ENCODE data around the gene EID2B.

EID2B gene

GRCh38 chr19:39557811-39558623 is 25.4 kb upstream of the EID2B start:
- peak overlapping the region; percentile 12 for H3K4me3 ChIP-seq (ENCODE audit: low read depth, low read length)
- no peak for TF ChIP-seq CTCF (IDR thresholded peaks at IDR 0.05; ENCODE audit: control insufficient read depth, extremely low read depth, insufficient read depth)
- peak; percentile 48 for DNase-seq (ENCODE audit: low read depth)

- TF ChIP-seq CTCF (IDR thresholded peaks at IDR 0.05; ENCODE audit: control insufficient read depth, extremely low read depth, insufficient read depth), result no peak
- H3K4me3 ChIP-seq (ENCODE audit: low read depth, low read length), result no peak overlapping the region
- no peak for DNase-seq (ENCODE audit: low read depth)
These were observed 23.2 kb upstream of the EID2B start for GRCh38 chr19:39555883-39556282.

DNA sequence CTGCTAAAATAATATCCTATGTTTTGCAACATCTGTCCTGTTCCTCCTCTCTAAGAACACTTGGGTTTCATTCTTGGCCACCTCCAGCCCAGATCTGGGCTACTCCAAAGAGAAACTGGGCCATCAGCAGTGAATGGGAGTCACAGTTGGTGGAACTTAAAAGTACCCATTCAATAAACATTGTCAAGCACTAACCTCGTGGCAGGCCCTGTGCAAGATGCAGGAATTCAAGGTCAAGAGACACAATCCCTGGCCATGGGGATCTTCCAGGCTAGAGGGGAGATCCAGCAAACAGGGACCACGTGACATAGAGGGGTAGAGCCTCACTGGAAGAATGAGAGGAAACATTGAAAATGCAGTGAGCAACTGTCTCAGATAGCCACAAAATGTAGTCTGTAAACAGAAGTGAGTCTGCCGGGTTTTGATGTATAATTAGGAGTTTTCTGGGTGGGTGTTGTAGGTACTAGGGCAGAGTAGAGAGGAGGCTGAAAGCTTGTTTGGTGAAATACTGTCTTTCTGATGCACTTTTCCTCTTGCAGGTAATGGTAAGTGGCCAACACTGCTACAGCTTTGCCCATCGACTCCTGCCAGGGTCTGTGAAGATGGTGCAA is 22.2 kb upstream of the EID2B start:
- DNase-seq (ENCODE audit: low read depth), result no peak
- no peak for TF ChIP-seq CTCF (IDR thresholded peaks at IDR 0.05; ENCODE audit: control insufficient read depth, extremely low read depth, insufficient read depth)
- H3K4me3 ChIP-seq (ENCODE audit: low read depth, low read length), result no peak overlapping the region

DNA sequence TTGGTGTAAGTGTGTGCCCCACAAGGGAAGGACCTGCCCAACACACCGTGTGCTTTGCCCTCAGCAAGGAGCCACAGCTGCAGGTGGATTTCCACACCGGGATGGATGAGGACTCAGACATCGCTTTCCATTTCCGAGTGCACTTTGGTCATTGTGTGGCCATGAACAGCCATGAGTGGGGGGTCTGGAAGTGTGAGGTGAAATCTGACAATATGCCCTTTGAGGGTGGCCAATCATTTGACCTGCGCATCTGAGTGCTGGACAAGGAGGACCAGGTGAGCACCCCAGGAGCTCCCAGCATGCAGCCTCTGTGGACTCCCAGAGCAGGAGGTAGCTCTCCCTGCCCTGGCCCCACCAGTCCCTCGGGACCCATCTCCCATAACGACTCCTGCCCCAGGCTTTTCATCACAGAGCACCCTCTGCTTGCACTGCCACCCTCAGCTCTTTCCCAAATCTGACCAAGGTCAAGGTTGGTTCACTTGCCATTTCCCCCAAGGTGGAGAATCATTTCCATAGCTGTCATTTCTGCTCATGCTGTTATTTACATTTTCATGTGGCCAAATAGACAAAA is 20.5 kb upstream of the EID2B start:
- no peak overlapping the region for H3K4me3 ChIP-seq (ENCODE audit: low read depth, low read length)
- TF ChIP-seq CTCF (IDR thresholded peaks at IDR 0.05; ENCODE audit: control insufficient read depth, extremely low read depth, insufficient read depth), result no peak
- no peak for DNase-seq (ENCODE audit: low read depth)

- H3K4me3 ChIP-seq (ENCODE audit: low read depth, low read length), result no peak overlapping the region
- DNase-seq (ENCODE audit: low read depth), result no peak
- no peak for TF ChIP-seq CTCF (IDR thresholded peaks at IDR 0.05; ENCODE audit: control insufficient read depth, extremely low read depth, insufficient read depth)
These were observed 17.5 kb upstream of the EID2B start for GRCh38 chr19:39550197-39550596.

- H3K4me3 ChIP-seq (ENCODE audit: low read depth, low read length), result no peak overlapping the region
- DNase-seq (ENCODE audit: low read depth), result no peak
- TF ChIP-seq CTCF (IDR thresholded peaks at IDR 0.05; ENCODE audit: control insufficient read depth, extremely low read depth, insufficient read depth), result no peak
These were observed 13.9 kb upstream of the EID2B start for GRCh38 chr19:39546599-39546998.

All from LNCaP clone FGC (cell line).